Measurements from ENCODE around the gene DMXL1.

DNA sequence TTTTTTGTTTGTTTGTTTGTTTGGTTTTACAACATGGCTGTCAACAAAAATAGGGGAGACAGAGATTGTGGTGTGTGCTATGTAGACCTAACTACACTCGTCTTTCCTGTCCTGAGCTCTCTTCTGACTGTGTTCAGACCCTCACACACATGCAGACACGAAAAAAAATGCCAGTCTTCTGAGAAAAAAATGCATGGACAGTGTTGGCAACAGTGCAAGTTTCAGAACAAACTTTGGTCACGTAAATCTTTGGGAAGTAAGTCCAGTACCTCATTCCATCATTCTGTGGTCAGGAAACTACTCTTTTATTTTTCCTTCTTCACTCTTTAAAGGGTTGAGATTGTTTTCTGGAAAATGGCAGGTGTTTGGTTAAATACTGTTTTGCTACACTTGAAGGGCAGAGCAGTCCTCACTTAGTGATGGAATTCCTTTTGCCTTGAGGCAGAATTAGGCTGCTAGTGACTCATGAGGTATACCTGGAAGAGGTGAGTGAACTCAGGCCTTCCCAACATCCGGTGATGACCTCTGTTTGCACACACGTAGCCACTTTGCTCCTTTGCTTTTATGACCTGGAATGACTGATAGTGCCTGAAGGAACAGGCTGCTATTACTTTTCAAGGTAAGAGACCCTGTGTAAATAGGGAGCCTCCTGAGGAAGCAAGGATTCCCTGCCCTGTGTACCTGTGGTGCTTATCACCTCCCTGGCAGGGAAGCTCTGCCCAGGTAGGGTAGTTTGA is 203.3 kb downstream of the DMXL1 start:
- TF ChIP-seq, protein P1, sequence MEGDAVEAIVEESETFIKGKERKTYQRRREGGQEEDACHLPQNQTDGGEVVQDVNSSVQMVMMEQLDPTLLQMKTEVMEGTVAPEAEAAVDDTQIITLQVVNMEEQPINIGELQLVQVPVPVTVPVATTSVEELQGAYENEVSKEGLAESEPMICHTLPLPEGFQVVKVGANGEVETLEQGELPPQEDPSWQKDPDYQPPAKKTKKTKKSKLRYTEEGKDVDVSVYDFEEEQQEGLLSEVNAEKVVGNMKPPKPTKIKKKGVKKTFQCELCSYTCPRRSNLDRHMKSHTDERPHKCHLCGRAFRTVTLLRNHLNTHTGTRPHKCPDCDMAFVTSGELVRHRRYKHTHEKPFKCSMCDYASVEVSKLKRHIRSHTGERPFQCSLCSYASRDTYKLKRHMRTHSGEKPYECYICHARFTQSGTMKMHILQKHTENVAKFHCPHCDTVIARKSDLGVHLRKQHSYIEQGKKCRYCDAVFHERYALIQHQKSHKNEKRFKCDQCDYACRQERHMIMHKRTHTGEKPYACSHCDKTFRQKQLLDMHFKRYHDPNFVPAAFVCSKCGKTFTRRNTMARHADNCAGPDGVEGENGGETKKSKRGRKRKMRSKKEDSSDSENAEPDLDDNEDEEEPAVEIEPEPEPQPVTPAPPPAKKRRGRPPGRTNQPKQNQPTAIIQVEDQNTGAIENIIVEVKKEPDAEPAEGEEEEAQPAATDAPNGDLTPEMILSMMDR (IDR thresholded peaks at IDR 0.05), result no peak
- TF ChIP-seq POLR2AphosphoS5 (IDR thresholded peaks at IDR 0.05; ENCODE audit: low read depth, low read length) (no peak), SIN3A (IDR thresholded peaks at IDR 0.05; ENCODE audit: borderline replicate concordance, insufficient read depth, low read depth, low read length) (no peak), TCF7L2 (IDR thresholded peaks at IDR 0.05; ENCODE audit: low read depth, low read length) (no peak)
- TF ChIP-seq, protein P2, sequence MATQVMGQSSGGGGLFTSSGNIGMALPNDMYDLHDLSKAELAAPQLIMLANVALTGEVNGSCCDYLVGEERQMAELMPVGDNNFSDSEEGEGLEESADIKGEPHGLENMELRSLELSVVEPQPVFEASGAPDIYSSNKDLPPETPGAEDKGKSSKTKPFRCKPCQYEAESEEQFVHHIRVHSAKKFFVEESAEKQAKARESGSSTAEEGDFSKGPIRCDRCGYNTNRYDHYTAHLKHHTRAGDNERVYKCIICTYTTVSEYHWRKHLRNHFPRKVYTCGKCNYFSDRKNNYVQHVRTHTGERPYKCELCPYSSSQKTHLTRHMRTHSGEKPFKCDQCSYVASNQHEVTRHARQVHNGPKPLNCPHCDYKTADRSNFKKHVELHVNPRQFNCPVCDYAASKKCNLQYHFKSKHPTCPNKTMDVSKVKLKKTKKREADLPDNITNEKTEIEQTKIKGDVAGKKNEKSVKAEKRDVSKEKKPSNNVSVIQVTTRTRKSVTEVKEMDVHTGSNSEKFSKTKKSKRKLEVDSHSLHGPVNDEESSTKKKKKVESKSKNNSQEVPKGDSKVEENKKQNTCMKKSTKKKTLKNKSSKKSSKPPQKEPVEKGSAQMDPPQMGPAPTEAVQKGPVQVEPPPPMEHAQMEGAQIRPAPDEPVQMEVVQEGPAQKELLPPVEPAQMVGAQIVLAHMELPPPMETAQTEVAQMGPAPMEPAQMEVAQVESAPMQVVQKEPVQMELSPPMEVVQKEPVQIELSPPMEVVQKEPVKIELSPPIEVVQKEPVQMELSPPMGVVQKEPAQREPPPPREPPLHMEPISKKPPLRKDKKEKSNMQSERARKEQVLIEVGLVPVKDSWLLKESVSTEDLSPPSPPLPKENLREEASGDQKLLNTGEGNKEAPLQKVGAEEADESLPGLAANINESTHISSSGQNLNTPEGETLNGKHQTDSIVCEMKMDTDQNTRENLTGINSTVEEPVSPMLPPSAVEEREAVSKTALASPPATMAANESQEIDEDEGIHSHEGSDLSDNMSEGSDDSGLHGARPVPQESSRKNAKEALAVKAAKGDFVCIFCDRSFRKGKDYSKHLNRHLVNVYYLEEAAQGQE (IDR thresholded peaks at IDR 0.05; ENCODE audit: insufficient read depth in 1 of 2, low read depth in 2 of 2, low read length in 1 of 2), result no peak

Data from Panc1 (cell line).